BJ (cell line): Measurements from ENCODE around the gene DRC7. TPM values are rescaled to one million over a fixed set of nuclear protein-coding genes. Genes with fewer than 3 reads are reported as not detected.
"Not testable (repeated sequence)": the region's sequence is repeated elsewhere in the genome, so short reads cannot be mapped to it uniquely, and the experiment has no call there.

Source experiments
- CTCF ChIA-PET: fragments of 350-600 bp; formaldehyde crosslinking; extraction: SDS; loops from one replicate; lab custom pipeline; 2021; ENCODE audit warnings: antibody characterized with exemption, inconsistent platforms; lab: Yijun Ruan, JAX
- POLR2A ChIA-PET: fragments of 300-600 bp; sonication (Branson Sonifier 250); formaldehyde crosslinking; extraction: SDS; loops from one replicate; lab custom pipeline; 2021; ENCODE audit warnings: antibody characterized with exemption; lab: Charles Lee
- DNase-seq: peaks from one replicate; pipeline ENCODE4 v3.0.0-alpha.2; 2011; ENCODE audit warnings: low read depth
- H3K27me3 ChIP-seq: 2 replicates; pipeline ENCODE4 v1.6.0; 2011; ENCODE audit warnings: low read length; ENCODE audit not compliant: control insufficient read depth, insufficient read depth
- H3K36me3 ChIP-seq: 2 replicates; pipeline ENCODE4 v1.5.1; 2011; ENCODE audit warnings: low read length; ENCODE audit not compliant: control insufficient read depth, insufficient read depth
- H3K4me3 ChIP-seq: 2 replicates; pipeline ENCODE4 v1.5.1; 2011; ENCODE audit warnings: low read depth, mild to moderate bottlenecking, control low read depth, low read length
- polyA plus RNA-seq: library from polyadenylated mRNA; depleted of rRNA; stranded (reverse); fragments of >200 nt; gene quantifications from 2 replicates; pipeline ENCODE4 v1.2.3, GENCODE V29; 2011
- TF ChIP-seq, protein P1 (sequence below): IDR thresholded peaks from 2 replicates; pipeline ENCODE4 v1.5.1; 2011; ENCODE audit warnings: low read depth, mild to moderate bottlenecking, control low read depth, inconsistent platforms, low read length, moderate library complexity; ENCODE audit not compliant: insufficient read depth

DRC7 gene
- polyA plus RNA-seq, 1 experiment, result not detected

- Histone ChIP-seq H3K4me3 (no peak overlapping the region), H3K27me3 (peaks cover 2% of the 10 kb centered on the region; the same call in 1 of the 2 replicates), H3K36me3 (no peaks in the 10 kb centered on the region)
- ChIA-PET POLR2A (no interaction called here), CTCF (no interaction called here)
- no peak for DNase-seq
- TF ChIP-seq, protein P1, sequence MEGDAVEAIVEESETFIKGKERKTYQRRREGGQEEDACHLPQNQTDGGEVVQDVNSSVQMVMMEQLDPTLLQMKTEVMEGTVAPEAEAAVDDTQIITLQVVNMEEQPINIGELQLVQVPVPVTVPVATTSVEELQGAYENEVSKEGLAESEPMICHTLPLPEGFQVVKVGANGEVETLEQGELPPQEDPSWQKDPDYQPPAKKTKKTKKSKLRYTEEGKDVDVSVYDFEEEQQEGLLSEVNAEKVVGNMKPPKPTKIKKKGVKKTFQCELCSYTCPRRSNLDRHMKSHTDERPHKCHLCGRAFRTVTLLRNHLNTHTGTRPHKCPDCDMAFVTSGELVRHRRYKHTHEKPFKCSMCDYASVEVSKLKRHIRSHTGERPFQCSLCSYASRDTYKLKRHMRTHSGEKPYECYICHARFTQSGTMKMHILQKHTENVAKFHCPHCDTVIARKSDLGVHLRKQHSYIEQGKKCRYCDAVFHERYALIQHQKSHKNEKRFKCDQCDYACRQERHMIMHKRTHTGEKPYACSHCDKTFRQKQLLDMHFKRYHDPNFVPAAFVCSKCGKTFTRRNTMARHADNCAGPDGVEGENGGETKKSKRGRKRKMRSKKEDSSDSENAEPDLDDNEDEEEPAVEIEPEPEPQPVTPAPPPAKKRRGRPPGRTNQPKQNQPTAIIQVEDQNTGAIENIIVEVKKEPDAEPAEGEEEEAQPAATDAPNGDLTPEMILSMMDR, result no peak
These were observed 34.0 kb downstream of the DRC7 start for GRCh38 chr16:57728336-57729181.

DNA sequence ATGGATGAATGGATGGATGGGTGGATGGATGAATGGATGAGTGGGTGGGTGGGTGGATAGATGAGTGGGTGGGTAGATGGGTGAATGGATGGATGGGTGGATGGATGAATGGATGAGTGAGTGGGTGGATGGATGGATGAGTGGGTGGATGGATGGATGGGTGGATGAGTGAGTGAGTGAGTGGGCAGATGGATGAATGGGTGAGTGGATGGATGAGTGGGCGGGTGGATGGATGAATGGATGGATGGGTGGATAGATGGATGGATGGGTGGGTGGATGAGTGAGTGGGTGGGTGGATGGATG lies 34.5 kb downstream of the DRC7 start:
- DNase-seq, result no peak
- CTCF ChIA-PET, result no interaction called here
- POLR2A ChIA-PET, result no interaction called here
- Histone ChIP-seq H3K27me3 (peaks cover 2% of the 10 kb centered on the region; the same call in 1 of the 2 replicates), H3K36me3 (no peaks in the 10 kb centered on the region), H3K4me3 (no peak overlapping the region)
- TF ChIP-seq, protein P1, result no peak

- POLR2A ChIA-PET, DNase-seq, CTCF ChIA-PET, H3K27me3 ChIP-seq, H3K4me3 ChIP-seq, H3K36me3 ChIP-seq: not testable (repeated sequence)
These were observed 35.2 kb downstream of the DRC7 start for GRCh38 chr16:57729852-57730251.

DNA sequence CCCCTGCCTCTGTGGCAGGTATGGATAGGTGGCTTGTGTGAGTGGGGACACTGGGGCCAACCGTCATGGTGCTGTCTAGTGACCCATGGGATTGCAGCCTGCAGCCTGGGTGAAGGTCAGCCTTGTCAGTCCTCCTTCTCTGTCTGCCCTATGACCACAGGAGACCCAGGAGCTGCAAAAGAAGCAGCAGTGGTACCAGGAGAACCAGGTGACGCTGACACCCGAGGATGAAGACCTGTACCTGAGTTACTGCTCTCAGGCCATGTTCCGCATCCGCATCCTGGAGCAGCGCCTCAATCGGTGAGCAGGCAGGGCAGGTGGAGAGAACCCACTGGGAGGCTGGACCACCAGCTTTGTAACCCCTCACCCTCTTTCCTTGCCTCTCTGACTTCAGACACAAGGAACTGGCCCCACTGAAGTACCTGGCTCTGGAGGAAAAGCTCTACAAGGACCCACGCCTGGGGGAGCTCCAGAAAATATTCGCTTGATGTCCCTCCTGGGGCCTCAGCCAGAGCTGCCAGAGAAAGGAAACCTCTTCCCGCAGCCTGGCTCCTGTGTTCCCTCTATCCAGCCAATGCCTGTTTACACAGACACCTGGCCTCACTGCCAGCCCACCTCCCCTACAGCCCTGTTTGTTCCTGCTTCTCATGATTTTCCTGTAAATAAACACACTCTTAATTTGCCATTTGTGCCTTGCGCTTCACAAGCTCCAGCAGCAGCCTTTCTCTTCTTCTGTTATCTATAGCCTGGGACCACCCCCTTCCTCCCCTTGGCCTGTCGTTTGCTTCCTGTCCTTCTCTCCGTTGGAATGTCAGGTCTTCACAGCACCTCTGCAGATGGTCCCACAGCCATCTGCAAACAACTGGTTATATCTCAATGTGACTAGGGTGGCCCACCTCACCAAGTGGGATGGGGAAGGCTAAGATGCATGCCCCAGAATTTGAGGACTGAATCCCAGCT lies 36.4 kb downstream of the DRC7 start:
- POLR2A ChIA-PET, result no interaction called here
- CTCF ChIA-PET, result no interaction called here
- no peak for DNase-seq
- H3K36me3 ChIP-seq, result no peaks in the 10 kb centered on the region
- no peaks in the 10 kb centered on the region for H3K27me3 ChIP-seq
- TF ChIP-seq, protein P1, result no peak
- H3K4me3 ChIP-seq, result no peak overlapping the region

DNA sequence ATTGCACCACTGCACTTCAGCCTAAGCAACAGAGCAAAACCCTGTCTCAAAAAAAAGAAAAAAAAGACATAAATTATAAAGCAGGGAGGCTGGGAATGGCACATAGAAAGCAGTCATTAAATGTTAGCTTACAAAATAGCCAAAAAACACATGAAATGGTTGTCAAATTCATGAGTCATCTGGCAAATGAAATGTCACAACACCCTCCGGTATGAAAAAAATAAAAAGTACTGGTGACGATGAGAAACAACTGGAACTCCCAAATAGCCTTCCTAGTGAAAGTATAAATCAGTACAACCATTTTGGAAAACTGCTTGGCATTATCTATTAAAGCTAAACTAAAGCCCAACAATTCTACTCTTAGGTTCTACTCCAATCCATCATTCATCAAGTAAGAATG lies 37.4 kb downstream of the DRC7 start:
- DNase-seq, result peak; percentile 37
- Histone ChIP-seq H3K27me3 (no peaks in the 10 kb centered on the region), H3K4me3 (no peak overlapping the region), H3K36me3 (no peaks in the 10 kb centered on the region)
- ChIA-PET POLR2A (no interaction called here), CTCF (interaction anchor here (0.6 kb wide), 1 partner anchor 148 kb away, joined by 3 read pairs; no protein-coding TSS in a partner anchor)
- TF ChIP-seq, protein P1, result no peak
